DMS79 treated with DMSO at 0.1 percent for 48 hours (cell line): ENCODE measurements around the gene ZNF777.

Experiments
- DNase-seq: peaks from one replicate; lab custom pipeline; 2025; lab: John Stamatoyannopoulos, UW

Gene ZNF777

DNA sequence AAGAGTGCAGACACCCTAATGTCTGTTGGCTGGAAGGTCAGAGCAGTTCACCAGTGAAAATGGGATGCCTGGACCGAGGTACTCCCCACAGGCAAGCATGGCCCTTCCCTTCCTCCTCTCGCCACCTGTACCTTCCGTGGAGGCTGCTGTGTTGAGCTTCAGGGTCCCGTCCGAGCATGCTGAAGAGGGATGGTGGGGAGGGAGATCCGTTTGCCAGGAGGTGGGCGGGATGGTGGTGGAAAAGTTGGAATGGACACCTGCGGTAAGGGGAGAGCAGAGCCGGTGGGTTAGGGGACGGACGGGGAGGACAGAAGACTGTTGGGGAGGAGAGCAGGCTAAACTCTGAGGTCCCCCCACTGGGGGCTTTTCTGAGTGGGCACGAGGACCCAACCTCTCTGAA, 15.9 kb upstream of the ZNF777 start:
- no peak for DNase-seq

DNA sequence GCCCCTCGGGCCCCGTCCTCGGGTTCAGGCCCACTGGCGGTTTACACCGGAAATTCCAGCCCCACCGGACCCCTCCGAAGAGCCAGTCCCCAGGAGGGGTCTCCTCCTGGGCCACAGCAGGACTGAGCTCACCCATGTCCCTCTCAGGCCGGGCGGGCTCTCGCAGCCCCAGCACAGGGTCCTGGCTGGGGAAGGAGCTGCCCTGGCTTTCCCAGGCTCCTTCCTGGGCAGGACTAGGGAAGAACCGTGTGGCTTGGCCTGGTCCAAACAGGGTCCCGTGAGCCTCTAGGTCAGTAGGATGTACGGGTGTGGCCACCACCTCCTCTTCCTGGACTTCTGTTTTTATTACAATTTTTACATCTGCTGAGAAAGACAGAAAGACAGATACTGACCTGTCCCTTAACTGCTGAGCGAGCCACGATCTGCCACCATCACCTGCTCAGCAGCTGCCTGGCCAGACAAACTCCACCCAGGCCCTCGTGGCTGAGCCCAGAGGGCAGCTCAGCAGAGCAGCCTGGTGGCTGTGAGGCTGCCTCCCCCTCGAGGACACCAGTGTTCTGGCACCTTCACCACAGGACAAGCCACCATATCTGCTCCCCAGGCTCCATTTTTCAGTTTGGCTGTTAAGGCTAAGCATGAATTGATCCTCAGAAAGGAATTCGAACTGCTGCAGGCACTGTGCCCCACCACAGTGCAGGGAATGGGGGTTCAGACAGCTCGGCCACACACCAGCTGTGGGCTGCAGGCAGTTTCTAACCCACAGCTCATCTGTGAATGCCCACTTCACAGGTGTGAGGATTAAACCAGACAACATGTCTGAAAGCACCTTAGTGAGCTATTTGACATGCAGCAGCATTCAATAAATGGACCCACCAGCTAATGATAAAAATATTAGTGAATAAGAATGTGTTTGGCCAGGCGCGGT, 14.5 kb upstream of the ZNF777 start:
- DNase-seq = no peak

DNA sequence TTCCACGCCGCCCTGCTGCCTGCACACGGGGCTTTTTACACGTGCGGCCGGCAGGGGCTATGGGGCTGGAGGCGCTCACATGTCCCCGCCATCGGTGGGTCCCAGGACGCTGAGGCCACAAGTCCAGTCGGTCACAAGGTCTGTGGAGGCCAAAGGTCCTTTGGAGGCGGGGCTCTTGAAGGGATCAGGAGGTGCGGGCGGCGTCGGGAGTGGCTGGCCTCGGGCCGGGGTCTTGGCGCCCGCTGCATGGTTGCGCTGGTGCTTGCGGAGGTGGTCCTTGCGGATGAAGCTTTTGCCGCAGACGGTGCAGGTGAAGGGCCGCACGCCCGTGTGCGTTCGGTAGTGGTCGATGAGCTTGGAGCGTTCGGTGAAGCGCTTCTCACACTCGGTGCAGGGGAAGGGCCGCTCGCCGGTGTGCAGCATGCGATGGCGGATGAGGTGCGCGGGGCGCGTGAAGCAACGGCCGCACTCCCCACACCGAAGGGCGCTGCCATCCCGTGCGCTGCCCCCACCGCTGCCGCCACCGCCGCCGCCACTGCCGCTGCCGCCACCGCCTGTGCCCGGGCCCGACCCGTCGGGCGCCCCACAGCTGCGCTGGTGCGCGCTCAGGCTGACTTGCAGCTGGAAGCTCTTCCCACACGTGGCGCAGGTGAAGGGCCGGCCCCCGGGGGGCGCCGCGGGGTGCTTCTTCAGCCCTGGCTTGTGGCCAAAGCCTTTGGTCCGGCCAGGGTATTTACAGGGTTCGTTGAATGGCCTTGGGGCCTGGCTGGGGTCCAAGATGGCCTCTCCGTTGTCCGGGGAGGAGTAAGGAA, 13.7 kb upstream of the ZNF777 start:
- no peak for DNase-seq

DNA sequence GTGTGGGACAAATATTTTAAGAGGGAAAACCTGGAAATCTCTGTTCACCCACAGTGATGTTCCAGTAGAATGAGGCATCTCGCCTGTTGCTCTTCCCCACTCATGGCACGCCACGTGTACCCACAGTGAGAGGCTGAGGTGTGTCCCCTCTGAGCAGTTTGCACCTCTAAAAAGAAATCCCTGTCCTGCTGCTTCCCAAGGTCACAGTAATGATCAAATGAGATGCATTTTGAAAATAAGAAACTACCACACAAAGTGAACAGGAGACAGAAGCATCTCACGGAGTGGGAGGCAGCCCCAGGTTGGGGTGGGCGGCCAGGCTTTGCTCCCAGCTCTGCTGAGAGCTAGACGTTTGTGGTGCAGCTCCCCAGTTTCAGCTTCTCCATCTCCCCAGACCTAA, 12.4 kb upstream of the ZNF777 start:
- no peak for DNase-seq

DNA sequence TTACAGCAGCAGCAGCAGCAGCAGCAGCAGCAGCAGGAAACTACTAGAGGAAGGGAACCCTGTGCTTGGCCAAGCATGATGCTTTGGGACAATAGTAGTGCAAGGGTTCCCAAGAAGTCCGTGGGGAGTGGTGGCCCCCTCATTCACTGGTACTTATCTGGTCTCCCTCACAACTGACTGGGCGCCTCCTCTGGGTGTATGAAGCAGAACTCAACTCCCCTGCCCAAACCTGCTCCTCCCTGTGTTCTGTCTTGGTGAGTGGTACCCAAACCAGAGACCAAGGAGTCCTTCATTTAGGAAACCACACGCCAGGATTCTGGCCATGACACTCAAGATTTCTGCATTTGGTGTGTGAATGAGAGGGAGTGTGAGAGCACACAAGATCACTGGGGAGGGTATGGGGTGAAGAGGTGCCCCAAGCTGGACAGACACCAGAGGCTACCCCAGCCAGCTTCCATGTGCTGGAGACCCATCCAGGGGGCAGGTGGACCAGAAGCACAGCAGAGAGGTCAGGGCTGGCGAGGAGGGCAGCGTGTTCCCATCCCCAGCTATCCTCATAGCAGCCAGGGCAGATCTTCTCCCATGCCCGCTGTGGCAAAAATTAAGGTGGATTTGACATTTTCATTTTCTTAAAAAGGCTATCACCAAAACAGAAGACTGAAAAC, 10.6 kb upstream of the ZNF777 start:
- DNase-seq = no peak

DNA sequence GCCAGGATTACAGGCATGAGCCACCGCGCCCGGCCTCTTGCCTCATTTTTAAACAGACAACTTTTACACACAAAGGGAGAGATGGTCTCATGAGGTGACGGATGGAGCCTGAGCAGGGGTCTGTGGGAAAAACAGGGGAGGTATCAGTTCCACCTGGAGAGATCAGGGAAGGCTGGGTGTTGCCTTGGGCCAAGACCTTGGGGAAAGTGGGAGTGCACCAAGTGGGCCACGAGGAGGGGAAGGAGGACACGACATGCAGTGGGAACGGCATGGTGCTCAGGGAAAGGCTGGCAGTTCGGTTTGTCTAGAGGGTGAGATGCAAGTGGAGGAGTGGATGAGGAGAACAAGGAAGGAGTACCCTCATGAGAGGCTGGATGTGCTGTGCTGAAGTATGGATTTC, 8.9 kb upstream of the ZNF777 start:
- DNase-seq = no peak

DNA sequence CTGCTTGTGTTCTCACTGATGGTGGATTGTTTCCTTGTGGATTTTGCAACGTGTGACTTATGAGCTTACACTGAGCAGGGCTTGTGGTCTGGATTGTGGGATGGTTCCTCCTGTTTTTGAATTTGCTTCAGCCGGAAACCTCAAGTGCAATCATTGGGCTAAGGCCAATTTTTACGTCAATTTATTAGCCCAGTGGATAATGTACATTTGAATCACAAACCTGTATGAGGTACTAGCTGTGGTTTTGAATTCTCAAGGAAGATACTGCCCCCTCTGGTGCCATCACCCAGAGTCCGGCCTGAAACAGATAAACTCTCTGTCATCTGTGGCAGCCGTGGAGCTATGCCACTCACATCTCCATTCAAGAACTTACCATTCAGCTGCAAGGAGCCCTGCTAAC, 7.3 kb upstream of the ZNF777 start:
- no peak for DNase-seq

DNA sequence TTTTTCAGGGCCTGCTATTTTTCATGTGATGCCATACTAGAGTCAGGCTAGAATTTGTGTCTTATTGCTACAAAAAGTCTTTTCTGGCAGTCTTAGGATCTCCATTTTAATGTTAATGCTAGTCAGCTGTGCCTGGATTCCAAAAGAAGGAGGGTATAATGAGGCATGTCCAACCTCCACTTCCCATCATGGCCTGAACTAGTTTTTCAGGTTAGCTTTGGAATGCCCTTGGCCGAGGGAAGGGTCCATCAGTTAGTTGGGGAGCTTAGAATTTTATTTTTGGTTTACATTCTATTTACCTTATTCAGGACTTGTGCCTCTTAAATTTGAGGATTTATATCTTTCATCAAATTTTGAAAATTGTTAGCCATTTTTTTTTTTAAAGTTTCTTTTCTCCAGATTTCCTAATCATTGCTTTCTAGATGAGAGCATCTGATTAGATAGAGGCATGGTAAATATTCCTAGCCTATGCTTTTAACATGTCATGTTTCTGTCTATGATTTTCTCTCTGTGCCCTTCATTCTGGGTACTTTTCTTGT, 6.5 kb upstream of the ZNF777 start:
- no peak for DNase-seq

DNA sequence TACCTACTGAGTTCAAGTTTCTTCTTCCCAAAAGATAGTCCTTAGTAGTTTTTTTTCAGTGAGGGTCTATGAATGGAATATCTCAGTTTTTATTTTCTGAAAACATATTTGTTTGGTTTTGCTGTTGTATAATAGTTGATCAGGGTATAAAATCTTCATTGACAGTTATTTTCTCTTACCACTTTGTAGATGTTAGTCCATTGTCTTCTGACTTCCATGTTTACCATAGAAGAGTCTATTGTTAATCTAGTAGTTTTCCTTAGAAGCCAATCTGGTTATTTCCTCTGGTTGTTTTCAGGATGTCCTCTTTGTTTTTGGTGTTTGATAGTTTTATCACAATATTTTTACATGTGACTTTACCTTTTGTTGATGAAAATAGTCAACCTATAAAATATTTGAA, 5.5 kb upstream of the ZNF777 start:
- no peak for DNase-seq

DNA sequence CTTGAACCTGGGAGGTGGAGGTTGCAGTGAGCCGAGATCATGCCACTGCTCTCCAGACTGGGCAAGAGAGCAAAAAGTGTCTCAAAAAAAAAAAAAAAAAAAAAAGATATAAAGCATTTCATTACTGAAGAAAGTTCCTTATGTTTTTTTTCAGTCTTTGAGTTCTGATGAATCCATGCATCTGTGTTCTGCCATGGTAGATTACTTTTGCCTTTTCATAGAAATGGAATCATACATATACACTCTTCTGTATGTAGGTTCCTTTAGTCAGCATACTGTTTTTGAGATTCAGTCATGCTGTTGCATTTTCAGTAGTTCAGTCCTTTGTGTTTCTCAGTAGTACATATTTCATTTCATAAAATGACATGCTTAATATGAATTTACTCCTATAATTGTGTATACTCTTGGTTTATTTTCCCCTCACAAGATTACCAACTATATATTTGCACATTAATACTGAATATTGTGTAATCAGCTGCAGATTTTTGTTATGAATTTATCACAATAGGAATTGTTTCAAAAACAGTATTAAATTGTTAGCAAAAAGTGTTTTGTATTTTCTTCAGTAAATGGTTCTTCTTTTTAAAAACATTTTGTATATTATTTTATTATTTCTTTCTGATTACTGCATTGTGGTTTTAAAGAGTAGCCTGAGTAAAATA, 2.8 kb upstream of the ZNF777 start:
- DNase-seq = no peak

DNA sequence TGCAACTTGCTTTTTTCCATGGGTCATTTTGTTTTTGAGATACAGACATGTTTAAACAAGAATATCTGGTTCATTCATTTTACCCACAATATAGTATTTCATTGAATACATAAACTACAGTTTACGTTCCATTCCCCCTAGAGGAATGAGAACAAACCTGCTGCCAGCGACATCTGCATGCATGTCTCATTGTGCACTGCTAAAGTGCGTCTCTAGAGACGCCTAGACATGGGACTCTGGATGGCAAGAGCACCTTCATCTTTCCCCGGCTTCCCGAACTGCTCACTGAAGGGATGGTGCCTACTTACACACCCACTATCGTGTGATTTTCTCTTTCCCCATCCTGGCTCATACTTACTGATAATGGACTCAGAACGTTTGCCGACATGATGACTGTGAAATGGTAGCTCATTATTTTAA, 1.2 kb upstream of the ZNF777 start:
- DNase-seq = no peak

DNA sequence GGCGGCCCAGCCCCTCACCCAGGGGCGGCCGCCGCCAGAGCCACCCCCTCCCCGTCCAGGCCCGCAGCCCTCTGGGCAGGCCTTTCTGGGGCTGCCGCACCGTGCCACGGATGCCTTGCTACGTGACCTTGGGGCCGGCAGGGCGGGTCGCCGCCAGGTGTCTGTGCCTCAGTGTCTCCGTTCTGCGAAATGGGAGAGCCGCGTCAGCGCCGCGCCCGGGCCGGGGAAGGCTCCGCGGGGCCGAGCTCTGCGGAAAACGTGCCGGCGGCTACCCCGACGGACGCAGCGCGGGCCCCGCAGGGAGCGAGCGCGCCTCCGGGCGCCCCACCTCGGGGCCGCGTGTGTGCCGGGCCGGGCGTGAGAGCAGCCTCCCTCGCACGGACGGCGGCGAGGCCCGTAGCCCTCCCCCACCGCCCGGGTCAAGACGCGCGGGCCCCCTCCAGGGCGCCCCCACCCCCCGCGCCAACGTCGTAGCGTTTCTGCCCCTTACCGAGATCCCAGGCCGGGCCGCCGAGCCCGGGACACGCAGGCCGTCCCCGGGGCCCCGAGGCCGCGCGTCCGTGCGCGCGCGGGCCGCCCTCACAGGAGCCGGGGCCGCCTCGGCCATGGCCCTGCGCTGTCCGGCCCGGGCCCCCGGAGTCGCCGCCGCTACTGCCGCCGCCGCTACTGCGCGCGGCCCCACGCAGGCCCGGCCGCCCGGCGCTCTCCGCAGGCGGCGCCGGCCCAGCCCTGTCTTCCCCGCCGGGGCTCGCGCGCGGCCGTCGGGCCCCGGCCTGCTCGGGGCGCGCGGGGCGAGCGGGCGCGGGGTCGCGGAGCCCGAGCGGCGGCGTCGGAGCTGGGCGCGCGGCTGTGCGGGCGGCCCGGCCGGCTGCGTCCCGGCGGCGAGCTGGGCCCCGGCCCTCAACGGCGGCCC, 1.1 kb downstream of the ZNF777 start:
- no peak for DNase-seq

DNA sequence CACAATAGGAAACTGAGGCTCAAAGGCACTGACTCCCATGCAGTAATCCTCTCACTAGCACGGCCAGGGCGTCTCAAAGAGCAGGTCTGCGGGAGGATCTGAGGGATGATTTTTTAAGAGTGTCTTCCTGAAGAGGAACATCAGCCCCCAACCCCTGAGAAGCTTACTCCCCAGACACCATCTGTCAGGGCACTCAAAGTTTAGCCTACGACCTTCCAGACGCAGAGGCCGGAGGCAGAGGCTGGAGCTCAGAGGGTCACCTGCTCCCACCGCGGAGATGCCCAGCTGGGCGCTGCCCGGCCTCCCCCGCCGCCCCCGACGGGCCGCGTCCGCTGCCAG, 1.7 kb downstream of the ZNF777 start:
- DNase-seq = no peak

DNA sequence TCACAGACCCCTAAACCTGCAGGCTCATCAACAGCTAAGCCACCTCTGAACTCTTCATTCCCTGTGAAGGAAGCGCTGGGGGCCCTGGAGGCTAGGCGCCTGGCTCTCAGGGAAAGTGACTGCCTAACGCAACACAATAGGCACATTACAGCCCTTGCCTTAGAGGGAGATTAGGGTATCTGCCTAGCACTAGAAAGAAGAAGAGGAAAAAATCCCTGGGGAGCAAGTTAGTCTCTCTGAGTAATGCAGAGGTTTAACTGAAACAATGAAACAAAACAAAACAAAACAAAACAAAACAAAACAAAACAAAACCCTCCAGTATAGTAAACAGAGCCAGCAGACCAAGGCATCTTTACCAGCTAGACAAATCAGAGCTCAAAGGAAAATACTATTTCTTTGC, 2.6 kb downstream of the ZNF777 start:
- no peak for DNase-seq

DNA sequence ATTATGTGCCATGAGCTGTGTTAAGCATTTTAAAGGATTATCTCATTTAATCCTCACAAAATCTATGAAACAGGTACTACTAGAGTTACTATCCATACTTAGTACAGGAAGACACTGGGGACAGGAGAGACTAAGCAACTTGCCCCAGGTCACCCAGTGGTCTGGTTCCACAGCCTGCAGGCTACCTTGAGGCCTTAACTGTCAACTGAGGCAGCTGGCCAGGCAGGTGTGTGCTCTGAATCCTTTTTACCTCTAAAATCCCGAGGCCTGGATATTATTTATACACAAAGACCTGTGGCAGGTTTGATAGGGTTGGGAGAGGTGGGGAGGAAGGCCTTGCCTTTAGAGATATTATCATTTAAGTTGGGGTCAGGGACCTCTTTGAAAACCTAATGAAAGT, 3.1 kb downstream of the ZNF777 start:
- DNase-seq = no peak

DNA sequence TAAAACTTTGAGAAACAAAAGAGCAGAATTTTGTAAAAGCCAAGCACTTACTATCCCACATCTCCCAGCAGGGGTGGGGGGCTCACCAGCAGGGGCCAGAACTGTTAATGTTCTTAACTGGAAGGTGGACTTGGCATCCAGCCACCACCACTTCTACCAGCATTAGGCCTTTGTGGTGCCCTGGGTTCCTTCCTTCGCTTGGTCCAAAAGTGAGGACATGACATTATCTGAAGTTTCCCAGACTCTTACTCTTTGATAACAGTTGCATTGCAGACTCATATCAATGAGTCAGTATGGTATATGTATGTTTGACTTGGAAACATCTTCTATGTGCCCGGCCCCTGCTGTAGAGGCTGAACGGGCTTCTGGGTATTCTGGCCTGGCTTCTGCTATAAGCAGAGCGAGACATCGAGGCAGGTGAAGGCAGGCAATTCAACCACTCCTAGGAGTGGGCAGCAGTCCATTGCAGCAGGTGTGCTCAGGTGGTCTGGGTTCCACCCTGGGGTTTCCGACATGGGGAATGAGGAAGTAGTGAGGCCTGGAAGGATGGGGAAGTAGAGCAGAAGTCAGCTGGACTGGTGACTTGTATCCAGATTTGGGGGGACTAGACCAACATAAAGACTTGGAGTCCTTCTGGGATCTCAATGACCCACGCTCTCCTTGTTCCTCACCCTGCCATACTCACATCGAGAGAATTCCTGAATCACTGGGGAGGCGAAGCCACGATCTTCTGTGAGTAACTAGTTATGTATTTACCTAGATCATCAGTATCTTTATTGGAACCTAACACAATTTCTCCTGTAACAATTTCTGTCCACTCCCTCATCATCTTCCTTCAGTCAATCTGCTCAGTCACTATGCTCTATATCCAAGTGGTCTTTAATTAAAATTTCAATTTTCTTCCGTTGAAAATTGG, 4.1 kb downstream of the ZNF777 start:
- DNase-seq = no peak

DNA sequence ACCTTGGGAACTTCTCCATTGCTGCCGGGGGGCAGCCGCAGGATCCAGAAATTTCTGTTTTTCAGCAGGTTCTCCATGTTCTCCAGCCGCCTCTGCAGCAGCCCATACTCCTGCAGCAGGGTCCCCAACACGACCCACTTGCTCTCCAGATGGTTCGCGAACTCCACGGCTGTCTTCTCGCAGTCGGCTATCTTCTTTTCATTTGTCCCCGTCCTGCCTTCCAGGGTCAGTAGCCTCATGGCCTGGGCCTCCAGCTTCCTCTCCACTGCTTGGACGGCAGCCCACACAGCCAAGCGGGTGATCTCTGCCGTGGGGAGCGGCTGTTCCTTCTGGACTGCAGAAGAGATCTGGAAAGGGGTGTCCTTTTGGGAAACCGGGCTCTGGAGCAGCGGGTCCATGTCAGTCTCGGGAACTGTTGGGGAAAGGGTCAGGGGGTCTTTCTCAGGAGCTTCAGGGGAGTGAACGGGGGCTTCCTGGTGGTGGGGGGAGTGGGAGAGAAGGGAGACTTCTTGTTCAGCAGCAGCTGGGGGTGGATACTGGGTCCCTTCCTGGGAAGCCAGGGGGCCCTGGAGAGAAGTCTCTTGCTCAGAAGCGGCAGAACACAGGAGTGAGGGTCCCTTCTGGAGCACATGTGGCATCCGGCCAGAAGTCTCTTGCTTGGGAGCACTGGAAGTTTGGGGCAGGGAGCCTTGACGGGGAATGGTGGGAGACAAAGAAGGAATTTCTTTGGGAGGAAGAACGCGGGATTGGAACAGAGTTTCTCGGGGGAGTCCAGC, 5.5 kb downstream of the ZNF777 start:
- DNase-seq = no peak

DNA sequence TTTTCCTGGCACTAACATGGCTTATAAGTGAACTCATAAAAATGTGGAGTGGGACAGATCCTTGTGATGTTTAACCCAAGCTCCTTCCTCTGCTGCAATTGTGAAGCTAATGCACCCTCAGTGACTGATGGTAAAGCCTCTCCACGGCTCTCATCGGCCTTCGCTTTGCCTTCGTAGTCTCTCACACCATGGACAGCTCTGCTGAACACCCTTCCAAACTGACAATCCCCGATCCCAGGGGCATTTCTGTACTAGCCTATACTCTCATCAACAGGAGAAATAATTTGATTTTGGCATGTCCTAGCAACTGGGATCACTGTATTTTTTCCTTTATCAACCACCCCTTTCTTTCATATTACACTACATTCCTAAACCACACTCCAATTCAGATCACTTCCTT, 6.1 kb downstream of the ZNF777 start:
- no peak for DNase-seq

DNA sequence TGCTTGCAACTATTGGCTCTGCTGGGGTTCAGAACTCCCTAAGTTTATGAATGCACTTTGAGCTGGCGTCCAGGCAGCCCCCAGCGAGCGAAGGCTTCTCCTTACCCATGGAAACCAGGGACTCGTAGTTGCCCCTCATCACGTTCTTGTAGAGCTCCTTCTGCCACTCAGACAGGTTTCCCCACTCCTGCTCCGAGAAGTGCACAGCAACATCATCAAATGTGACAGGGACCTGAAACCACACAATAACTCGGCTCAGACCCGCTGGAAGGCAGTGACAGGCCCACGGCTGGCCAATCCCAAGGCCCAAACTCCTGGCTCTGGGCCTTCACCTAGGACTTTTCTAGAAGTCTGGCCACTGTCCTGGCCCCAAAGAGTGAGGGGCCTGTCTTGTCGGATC, 6.9 kb downstream of the ZNF777 start:
- no peak for DNase-seq
